ENCODE data around the gene CPLX1.

Gene CPLX1

DNA sequence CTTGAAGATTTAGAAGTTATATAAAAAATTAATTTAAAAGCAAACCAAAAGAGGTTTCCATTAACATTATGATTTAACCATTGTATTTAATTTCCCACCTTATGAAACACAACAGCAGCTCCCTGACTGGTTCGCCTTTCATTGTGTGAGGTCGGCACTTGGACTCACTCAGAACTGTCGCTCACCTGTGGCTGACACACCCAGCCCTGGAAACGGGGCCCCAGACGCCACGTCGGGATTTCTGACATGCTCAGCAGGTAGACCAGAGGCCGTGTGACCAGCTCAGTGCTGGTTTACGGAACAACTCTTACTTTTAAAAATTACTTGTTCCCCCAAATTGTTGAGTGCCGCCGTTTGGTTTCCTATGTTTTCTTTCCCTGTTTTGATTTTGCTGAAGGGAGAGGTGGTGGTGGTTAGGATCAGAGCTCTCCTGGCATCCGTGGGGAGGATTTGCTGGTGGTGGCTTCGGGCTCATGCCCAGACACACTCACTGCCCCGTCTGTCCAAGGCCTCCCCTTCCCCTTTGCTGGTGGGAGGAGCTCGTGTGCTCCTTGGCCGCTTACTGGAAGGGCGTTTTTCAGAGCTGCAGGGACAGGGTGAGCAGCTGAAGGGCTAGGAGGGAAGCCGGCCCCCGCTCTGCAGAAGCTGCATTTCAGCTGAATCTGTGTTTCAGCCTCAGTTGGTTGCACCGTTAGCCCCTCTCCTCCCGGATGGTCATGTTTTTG lies 59.2 kb downstream of the CPLX1 start:
- TF ChIP-seq, protein P1, sequence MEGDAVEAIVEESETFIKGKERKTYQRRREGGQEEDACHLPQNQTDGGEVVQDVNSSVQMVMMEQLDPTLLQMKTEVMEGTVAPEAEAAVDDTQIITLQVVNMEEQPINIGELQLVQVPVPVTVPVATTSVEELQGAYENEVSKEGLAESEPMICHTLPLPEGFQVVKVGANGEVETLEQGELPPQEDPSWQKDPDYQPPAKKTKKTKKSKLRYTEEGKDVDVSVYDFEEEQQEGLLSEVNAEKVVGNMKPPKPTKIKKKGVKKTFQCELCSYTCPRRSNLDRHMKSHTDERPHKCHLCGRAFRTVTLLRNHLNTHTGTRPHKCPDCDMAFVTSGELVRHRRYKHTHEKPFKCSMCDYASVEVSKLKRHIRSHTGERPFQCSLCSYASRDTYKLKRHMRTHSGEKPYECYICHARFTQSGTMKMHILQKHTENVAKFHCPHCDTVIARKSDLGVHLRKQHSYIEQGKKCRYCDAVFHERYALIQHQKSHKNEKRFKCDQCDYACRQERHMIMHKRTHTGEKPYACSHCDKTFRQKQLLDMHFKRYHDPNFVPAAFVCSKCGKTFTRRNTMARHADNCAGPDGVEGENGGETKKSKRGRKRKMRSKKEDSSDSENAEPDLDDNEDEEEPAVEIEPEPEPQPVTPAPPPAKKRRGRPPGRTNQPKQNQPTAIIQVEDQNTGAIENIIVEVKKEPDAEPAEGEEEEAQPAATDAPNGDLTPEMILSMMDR (conservative IDR thresholded peaks at IDR 0.05; ENCODE audit: low read depth, low read length): no peak

DNA sequence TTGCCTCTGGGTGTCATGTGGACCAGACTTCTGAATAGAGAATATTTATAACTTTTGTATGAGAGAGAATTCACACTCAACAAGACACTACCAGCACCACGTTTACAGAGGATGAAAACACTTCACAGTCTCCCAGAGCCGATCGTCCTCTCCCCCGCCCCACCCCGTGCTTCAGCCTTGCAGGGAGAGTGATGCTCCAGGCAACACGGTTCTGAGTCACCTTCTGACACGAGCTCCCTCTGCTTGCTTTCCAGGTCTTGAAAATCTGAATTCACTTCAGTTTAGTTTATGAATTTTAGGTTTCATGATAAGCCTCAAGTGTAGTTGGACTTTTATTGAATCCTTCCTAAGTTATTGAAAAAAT lies 59.8 kb downstream of the CPLX1 start:
- TF ChIP-seq, protein P1 (conservative IDR thresholded peaks at IDR 0.05; ENCODE audit: low read depth, low read length): no peak
- DNase-seq (ENCODE audit: low read depth): no peak
- no peak overlapping the region for H3K4me3 ChIP-seq (ENCODE audit: low read length)

More for the DNA sequence above, 59.2 kb downstream of the CPLX1 start:
- no peak for DNase-seq (ENCODE audit: low read depth)
- no peak overlapping the region for H3K4me3 ChIP-seq (ENCODE audit: low read length)

DNA sequence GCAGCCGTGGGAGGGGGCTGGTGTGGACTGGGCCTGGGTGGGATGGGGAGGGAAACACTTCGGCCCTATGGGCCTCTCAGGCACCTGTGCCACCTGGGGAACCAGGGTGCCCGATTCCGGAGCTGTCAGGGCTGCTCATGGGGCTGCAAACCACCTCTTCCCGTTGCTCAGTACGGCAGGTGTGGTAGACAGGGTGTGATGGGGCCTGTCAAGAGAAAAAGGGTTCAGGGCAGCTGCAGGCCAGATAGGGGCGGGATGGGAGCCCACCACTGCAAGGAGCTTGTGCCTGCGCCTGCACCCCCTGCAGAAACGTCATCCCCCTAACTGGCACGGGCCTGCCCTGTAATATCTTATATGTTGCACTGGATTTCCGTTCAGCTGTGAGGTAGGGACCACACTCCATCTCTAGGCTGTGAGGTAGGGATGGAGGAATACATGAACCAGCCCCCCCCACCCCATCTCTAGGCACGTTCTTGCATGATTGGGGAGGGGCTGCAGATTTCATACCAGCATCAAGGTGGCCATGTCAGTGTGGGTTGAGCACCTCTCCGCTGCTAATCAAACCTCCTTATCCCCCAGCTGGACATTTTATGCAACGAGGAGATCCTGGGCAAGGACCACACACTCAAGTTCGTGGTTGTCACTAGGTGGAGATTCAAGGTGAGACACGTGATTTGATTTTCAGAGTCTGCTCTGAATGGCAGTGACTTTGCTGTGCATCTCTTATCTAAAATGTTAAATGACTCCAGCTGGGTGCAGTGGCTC lies 61.3 kb downstream of the CPLX1 start:
- no peak for DNase-seq (ENCODE audit: low read depth)
- TF ChIP-seq, protein P1 (conservative IDR thresholded peaks at IDR 0.05; ENCODE audit: low read depth, low read length): no peak
- H3K4me3 ChIP-seq (ENCODE audit: low read length): no peak overlapping the region

DNA sequence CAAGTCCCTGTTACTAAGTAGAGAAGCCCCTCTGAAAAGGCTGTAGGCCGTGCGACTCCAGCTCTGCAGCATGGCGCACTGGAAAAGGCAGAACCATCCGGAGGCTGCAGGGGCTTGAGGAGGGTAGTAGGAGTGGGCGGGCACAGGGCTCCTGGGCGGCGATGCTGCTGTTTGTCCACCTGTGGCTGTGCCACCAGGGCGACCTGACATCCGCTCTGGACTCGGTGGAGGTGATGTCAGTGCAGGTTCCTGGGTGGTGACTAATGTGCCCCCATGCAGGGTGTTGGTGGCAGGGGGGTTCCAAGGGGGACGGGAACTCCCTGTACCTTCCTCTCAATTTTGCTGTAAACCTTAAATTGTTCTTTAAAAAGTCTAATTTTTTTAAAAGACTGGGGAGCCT lies 62.0 kb downstream of the CPLX1 start:
- TF ChIP-seq, protein P1 (conservative IDR thresholded peaks at IDR 0.05; ENCODE audit: low read depth, low read length): no peak
- no peak overlapping the region for H3K4me3 ChIP-seq (ENCODE audit: low read length)
- no peak for DNase-seq (ENCODE audit: low read depth)

DNA sequence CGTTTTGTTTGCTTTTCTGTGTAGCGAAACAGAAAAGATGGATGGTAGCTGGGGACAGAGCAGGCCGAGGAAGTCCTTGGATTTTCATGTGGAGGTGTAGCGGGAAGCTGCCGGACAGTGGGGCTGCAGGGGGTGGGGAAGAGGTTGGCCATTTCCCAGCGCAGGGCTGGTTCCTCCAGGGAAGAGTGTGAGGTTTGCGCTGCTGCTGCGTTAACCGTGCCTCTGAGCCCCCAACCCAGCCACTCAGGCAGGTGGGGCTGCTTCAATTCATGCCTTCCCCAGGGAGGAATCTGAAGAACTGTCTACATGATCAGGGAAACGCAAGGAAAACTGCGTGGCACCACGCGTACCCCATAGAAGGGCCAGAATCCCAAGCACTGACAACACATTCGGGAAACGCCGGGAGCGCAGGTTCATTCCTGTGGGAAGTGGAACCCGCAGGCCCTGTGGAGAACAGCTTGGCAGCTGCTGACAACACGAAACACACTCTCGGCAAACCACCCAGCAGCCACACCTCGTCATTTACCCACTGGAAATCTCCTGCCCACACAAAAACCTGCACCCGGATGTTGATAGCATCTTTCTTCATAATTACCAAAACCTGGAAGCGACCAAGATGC lies 62.6 kb downstream of the CPLX1 start:
- H3K4me3 ChIP-seq (ENCODE audit: low read length): no peak overlapping the region
- TF ChIP-seq, protein P1 (conservative IDR thresholded peaks at IDR 0.05; ENCODE audit: low read depth, low read length): no peak
- DNase-seq (ENCODE audit: low read depth): no peak

DNA sequence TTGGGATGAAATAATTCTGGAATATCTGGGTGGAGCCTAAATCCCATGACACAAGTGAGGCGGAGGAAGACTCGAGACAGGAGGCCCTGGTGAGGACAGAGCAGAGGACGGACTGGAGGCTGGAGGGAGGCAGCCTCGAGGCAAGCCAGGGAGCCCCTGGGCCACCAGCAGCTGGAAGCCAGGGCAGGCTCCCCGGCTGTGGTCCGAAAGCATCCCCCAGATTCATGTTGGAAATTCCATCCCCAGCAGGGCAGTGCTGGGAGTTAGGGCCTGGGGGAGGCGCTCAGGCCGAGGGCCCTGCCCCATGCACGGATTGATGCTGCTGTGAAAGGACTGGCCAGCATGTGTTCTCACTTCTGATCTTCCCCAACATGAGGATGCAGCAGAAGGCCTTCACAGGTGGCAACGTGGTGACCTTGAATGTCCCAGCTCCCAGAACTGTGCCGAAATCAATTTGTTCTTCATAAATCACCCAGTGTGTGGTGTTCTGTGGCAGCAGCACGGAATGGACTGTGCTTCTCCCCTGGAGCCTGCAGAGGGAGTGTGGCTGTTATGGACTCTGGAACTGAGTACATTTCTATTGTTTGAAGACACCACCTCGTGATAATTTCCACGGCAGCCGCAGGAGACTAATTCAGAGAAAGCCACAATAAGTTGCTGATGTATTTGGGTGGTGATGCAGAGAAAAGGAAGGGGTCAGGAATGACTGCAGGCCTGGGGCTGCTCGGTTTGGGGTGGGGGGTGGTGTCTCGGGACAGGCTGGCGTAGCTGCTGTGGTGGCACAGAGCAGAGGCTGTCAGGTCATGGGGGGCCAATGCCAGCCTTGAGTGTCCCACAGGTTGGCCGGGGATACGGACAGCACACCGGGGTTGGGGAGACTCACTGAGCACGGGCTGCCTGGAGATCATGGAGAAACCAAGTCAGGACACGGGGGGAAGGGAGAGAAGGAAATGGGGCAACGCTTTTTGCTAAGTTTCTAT lies 63.4 kb downstream of the CPLX1 start:
- DNase-seq (ENCODE audit: low read depth): no peak
- TF ChIP-seq, protein P1 (conservative IDR thresholded peaks at IDR 0.05; ENCODE audit: low read depth, low read length): peak; percentile 40
- no peak overlapping the region for H3K4me3 ChIP-seq (ENCODE audit: low read length)
